ENCODE data around the gene PLD4.
"Not testable (repeated sequence)": the region's sequence is repeated elsewhere in the genome, so short reads cannot be mapped to it uniquely, and the experiment has no call there.

The PLD4 gene, protein sequence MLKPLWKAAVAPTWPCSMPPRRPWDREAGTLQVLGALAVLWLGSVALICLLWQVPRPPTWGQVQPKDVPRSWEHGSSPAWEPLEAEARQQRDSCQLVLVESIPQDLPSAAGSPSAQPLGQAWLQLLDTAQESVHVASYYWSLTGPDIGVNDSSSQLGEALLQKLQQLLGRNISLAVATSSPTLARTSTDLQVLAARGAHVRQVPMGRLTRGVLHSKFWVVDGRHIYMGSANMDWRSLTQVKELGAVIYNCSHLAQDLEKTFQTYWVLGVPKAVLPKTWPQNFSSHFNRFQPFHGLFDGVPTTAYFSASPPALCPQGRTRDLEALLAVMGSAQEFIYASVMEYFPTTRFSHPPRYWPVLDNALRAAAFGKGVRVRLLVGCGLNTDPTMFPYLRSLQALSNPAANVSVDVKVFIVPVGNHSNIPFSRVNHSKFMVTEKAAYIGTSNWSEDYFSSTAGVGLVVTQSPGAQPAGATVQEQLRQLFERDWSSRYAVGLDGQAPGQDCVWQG

GRCh38 chr14:104924421-104925213 lies at the start of gene PLD4:
TSS of gene PLD4 (plus strand) at chr14:104924879. CDS start at chr14:104927141, 2,262 bp downstream.
- DNase-seq (ENCODE audit: low read depth), result no peak

- DNase-seq (ENCODE audit: low read depth), result no peak
Measured at GRCh38 chr14:104875412-104875751, 49.3 kb upstream of the PLD4 start.

- no peak for DNase-seq (ENCODE audit: low read depth)
Measured at GRCh38 chr14:104875811-104876210, 48.9 kb upstream of the PLD4 start.

DNA sequence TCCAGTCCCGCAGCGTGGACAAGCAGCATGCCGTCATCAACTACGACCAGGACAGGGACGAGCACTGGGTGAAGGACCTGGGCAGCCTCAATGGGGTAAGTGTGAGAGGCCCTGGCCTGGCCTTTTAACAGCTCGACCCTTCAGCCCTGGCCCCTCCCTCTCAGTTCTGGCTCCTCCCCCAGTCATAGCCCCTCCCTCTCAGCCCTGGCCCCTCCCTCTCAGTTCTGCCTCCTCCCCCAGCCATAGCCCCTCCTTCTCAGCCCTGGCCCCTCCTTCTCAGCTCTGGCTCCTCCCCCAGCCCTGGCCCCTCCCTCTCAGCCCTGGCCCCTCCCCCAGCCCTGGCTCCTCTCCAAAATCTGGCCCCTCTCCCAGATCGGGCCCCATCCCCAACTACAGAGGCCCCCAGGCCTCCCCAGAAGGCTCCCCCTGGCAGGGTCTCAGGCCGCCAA lies 48.4 kb upstream of the PLD4 start:
- DNase-seq (ENCODE audit: low read depth), result no peak

- no peak for DNase-seq (ENCODE audit: low read depth)
Measured at GRCh38 chr14:104877066-104877805, 47.4 kb upstream of the PLD4 start.

DNA sequence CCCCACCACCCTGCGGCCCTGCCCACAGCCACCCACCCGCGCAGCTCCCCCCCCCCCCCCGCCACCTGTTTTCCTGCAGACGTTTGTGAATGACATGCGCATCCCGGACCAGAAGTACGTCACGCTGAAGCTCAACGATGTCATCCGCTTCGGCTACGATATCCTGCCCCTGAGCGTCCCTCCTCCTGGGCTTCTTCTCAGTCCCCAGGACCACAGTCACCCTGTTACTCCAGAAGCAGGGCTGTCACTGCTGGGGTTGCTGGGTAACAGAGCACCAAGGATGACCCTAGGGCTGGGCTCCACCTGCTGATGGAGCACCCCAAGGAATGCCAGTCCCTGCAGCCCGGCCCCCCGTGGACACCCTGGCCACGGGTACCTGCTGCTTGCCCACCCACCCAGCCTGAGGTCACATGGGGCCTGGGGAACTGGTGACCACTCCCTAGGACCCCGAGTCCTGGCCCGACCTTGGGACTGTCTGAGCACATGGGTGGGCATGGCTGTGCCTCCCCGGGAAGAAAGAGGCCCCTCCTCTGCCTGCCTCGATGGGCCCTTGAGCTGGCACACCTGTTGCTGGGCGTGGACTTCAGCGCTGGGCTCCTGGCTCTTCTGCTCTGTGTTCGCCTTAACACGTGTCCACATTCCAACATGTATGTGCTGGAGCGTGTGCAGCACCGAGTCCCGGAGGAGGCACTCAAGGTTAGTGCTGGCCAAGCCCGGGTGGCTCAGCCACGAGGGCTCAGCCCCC lies 46.7 kb upstream of the PLD4 start:
- DNase-seq (ENCODE audit: low read depth), result no peak

DNA sequence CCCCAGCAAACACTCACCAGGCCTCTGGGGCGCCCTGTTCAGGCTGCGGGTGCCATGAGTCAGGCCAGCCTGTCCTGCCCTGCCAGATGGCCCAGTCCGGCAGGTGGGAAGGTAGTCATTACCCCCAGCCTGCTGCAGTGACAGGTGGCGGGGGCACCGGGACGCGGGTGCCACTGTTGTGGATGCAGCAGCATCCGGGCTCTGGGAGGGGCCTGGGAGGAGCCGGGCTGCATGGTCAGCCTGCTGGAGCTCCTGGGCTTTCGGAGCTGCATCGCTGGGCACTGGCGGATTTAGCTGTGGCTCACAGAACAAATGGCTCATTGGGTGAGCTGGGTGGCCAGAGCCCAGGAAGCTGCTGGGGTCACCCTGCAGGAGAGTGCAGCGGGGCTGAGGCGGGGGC lies 46.1 kb upstream of the PLD4 start:
- DNase-seq (ENCODE audit: low read depth), result no peak

DNA sequence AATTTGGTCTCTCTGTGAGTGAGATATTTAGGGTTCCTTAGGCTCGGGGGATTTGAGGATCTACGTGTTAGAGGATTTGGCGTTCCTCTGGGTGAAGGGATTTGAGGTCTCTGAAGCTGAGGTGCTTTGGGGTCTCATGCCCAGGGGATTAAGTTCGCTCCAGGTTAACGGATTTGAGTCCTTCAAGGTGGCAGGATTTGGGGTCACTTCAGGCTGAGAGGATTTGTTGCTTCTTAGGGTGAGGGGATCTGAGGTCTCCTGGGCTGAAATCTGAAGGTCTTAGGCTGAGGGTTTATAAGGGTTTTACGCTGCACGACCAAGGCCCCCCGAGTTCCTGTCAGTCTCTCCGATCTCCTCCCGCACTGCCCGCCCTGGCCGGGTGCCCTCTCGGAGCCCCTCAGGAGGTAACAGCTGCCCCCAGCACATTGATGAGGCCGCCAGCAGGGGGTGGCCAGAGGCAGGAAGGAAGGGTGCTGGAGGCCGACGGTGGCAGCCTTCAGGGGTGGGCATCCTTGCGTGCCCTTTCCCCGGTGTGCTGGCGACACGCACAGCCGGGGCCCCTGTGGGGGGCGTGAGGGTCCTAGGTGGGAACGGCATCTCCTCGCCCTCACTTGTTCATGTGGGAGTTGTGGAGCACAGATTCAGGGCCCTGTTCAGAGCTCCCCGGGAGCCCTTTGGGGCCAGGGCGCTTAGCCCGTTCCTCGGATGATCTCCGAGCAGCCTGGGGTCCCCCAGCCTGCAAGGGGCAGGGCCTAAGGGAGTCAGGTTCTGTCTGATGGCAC lies 45.3 kb upstream of the PLD4 start:
- no peak for DNase-seq (ENCODE audit: low read depth)

- no peak for DNase-seq (ENCODE audit: low read depth)
Measured at GRCh38 chr14:104879983-104880565, 44.6 kb upstream of the PLD4 start.

- DNase-seq (ENCODE audit: low read depth), result no peak
Measured at GRCh38 chr14:104880584-104881210, 44.0 kb upstream of the PLD4 start.

DNA sequence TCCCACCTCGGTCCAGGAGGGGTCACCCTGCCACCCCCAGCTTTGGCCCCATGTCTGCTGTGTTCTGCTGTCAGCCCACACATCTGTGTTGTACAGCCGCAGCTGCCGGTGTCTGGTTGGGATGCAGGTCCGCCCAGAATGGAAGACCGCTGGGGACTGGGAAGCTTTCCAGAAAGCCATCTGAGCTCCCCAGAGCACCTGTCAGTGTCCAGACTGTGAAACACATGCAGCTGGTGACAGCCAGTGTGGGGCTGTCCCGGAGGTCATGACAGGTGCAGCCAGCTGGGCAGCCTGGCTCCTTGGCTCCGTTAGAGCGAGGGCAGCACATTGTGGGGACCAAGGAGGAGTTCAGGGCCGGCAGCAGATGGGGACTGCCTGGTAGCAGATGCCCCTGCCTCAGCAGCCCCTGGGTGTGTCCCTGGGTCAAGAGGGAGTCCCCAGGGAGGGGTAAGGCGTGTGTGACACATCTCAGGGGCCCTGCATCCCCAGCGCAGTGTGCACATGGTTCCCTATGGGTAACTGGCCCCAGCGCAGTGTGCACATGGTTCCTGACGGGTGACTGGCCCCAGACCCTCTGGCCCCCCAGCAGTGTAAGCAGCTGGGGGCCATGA lies 43.2 kb upstream of the PLD4 start:
- DNase-seq (ENCODE audit: low read depth), result no peak

DNA sequence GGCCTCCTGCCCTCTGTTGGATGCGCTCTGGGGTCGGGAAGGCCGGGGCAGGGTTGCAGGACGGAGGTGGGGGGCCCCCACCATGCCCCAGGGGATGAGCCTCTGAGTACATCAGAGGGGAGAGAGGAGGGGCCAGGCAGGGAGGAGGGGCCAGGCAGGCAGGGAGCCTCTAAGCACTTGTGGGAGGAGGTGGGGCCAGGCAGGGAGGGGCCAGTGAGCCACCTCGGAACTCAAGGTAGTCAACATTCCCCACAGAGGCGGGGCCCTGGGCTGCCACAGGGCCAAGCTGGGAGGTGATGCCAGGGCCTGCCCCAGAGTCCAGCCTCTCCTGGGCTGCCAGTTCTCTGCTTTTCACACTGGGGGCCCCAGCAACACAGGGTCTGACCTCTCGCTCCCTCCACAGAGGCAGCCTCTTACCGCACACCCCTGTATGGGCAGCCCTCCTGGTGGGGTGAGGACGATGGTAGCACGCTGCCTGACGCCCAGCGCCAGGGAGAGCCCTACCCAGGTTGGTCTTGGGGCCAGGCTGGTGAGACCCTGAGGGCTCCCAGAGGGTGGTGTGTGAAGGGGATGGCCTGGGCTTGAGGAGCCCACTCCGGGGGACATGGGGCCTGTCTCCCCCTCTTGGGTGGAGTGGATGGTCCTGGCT lies 42.2 kb upstream of the PLD4 start:
- no peak for DNase-seq (ENCODE audit: low read depth)

- DNase-seq (ENCODE audit: low read depth), result no peak
Measured at GRCh38 chr14:104882991-104883660, 41.6 kb upstream of the PLD4 start.

DNA sequence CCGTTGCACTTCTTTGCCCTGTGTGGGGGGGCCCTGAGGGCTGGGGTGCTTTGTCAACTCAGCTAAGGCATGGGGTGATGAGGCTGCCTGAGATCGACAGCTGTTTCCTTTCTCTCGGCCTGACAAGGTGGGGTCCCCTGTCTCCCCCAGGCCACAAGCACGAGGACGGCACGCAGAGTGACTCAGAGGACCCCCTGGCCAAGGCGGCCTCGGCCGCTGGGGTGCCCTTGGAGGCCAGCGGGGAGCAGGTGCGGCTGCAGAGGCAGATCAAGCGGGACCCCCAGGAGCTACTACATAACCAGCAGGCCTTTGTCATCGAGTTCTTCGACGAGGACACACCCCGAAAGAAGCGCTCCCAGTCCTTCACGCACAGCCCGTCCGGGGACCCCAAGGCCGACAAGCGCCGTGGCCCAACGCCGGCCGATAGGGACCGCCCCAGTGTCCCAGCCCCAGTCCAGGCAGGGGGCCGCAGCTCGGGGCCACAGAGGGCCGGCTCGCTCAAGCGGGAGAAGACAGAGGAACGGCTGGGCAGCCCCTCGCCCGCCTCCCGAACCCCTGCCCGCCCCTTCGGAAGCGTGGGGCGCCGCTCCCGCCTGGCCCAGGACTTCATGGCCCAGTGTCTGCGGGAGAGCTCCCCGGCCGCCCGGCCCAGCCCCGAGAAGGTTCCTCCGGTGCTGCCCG lies 40.9 kb upstream of the PLD4 start:
- DNase-seq (ENCODE audit: low read depth), result no peak

GRCh38 chr14:104884381-104884780 lies 40.3 kb upstream of the PLD4 start:
- DNase-seq (ENCODE audit: low read depth), result not testable (repeated sequence)

GRCh38 chr14:104885031-104885972 lies 39.4 kb upstream of the PLD4 start:
- DNase-seq (ENCODE audit: low read depth), result no peak
